Tracheal epithelial cell (primary cell): ENCODE data around the gene CASP9. TPM values are rescaled to one million over a fixed set of nuclear protein-coding genes. Genes with fewer than 3 reads are reported as not detected.

Experiments
- total RNA-seq: library from RNA; depleted of rRNA; stranded (reverse); fragments of >200 nt; gene quantifications from 2 replicates; pipeline ENCODE4 v1.2.1, GENCODE V29; 2014

Gene CASP9
- total RNA-seq, result 3.4 and 4.0 TPM in 2 replicates

DNA sequence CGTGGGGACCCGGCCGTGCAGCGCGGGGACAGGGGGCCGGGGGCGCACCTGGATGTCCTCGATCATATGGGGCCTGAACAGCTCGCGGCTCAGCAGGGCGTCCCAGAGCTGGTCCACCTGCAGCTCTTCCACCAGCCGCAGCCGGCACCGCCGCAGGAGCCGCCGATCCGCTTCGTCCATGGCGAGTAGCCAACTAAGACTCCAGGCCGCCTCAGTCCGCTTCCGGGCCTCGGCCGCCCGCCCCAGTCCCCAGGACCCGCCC, at the start of gene CASP9:
Gene CASP9, minus strand, starts transcription at position 195 of the 262 bp plus-strand sequence. Its CDS starts 15 bp downstream, at position 180.

DNA sequence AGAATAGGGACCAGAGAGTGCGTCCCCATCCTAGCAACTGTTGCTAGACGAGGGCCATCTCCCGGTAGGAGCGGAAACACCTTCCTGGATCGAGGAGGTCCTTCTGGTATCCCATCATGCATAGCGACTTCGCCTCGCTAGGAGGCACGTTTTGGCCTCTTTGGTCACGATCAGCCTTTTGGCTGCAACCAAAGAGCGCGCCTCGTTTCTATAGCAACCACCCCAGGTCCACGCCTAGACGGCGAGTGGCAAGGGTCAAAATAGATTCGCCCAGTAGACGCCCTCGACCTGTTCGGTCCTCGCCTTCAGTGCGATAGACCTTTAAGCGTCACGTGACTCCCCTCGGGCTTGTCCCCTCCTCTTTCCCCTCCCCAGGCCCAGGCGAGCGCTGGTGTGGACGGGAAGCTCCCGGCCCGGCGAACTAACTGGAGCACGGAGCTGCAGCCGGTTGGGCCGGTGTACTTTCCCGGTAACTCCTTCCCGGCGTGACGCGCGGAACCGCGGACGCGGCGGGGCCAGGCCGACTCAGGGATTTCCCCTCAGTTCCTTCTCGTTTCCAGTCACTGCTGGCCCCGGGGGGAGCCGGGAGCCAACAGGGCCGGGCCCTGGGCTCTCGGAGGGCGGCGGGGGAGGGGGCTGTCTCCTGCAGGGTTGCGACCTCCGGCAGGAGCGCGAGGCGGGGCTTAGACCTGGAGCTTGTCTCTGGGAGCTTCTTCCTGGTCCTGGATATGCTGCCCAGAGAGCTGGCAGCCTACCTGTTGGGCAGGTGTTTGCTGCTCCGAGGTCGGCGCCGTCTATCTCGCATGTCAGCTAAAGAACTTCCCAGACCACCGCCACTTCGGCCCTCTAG, 2.7 kb upstream of the CASP9 start, which contains the start of gene DNAJC16:
Gene DNAJC16, plus strand, starts transcription at position 359 of the 850 bp plus-strand sequence. CDS start 2,258 bp downstream, outside the sequence.

GRCh38 chr1:15475752-15476314, 48.2 kb downstream of the CASP9 start, which contains the start of gene CELA2B:
CELA2B (plus strand) TSS chr1:15476104; CDS start chr1:15476126, 22 bp downstream.

DNA sequence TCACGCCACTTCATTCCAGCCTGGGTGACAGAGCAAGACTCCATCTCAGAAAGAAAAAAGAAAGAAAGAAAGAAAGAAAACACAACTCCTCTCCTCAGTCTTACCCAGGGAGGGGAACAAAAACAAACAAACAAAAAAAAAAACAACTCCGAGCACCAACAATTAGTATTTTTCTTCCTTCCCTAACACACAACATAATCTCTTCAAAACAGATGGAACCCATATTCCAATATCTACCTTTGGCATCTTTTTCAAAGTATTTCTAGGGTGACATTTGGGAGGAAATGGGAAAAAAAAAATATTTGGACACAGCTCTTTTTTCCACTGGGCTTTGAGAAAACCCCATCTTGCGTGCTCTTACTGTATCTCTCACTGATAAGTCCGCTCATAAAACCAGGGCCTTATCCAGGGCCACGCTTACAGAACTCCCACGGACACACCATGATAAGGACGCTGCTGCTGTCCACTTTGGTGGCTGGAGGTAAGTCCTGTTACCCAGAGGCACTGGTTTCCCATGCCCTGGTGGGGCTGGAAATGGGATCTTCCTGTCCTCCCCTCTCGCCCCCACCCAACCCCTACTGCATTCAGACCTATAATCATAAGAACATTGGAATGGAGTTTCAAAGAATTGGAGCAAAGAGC, 67.6 kb downstream of the CASP9 start, which contains the start of gene CELA2A:
Gene CELA2A, plus strand, starts transcription at position 420 of the 642 bp plus-strand sequence. Its CDS starts 22 bp downstream, at position 442.

Other genes starting within 250 kb of the CASP9 start
- 48.8 and 82.7 TPM in 2 replicates for gene EFHD2, start 114.3 kb downstream of the CASP9 start, total RNA-seq
- not detected in 2 replicates for gene CTRC, start 85.8 kb downstream of the CASP9 start, total RNA-seq
- gene CELA2A, start 67.5 kb downstream of the CASP9 start, total RNA-seq, result not detected in 2 replicates
- not detected in 2 replicates for gene CELA2B, start 48.1 kb downstream of the CASP9 start, total RNA-seq
- gene DNAJC16, start 2.6 kb upstream of the CASP9 start, total RNA-seq, result 10.7 and 11.8 TPM in 2 replicates
- 1.9 and 2.1 TPM in 2 replicates for gene AGMAT, start 60.8 kb upstream of the CASP9 start, total RNA-seq
- gene DDI2, start 93.2 kb upstream of the CASP9 start, total RNA-seq, result 13.0 and 20.7 TPM in 2 replicates
- gene PLEKHM2, start 160.1 kb upstream of the CASP9 start, total RNA-seq, result 63.7 and 75.2 TPM in 2 replicates
- 0.21 and 0.48 TPM in 2 replicates for gene SLC25A34, start 212.0 kb upstream of the CASP9 start, total RNA-seq
- not detected in 2 replicates for gene TMEM82, start 218.3 kb upstream of the CASP9 start, total RNA-seq
- gene FBLIM1, start 234.6 kb upstream of the CASP9 start, total RNA-seq, result 74.6 and 288 TPM in 2 replicates